Stomach (tissue), 4 donors: Measurements from ENCODE around the gene ARFIP1.

Experiments used
- POLR2A ChIP-seq, 4 donors: fragments of 450-650 bp; IDR thresholded peaks; one replicate each; pipeline ENCODE4 v1.6.1; 2016; ENCODE audit warnings: antibody characterized with exemption in 4 of 4, control low read depth in 2 of 4, mild to moderate bottlenecking in 1 of 4, moderate library complexity in 1 of 4
- TF ChIP-seq, protein P1 (sequence below), 7 experiments: fragments of 450-650 bp in 4 of 7; fragments of 200-600 bp in 3 of 7; sonication (generic) in 3 of 7; IDR thresholded peaks; one replicate each; pipeline ENCODE4 v1.5.1; 2016 to 2019; ENCODE audit warnings: antibody characterized with exemption in 7 of 7, control low read depth in 2 of 7, mild to moderate bottlenecking in 1 of 7

- TF ChIP-seq POLR2A (IDR thresholded peaks at IDR 0.05) = no peak
- TF ChIP-seq, protein P1, sequence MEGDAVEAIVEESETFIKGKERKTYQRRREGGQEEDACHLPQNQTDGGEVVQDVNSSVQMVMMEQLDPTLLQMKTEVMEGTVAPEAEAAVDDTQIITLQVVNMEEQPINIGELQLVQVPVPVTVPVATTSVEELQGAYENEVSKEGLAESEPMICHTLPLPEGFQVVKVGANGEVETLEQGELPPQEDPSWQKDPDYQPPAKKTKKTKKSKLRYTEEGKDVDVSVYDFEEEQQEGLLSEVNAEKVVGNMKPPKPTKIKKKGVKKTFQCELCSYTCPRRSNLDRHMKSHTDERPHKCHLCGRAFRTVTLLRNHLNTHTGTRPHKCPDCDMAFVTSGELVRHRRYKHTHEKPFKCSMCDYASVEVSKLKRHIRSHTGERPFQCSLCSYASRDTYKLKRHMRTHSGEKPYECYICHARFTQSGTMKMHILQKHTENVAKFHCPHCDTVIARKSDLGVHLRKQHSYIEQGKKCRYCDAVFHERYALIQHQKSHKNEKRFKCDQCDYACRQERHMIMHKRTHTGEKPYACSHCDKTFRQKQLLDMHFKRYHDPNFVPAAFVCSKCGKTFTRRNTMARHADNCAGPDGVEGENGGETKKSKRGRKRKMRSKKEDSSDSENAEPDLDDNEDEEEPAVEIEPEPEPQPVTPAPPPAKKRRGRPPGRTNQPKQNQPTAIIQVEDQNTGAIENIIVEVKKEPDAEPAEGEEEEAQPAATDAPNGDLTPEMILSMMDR (IDR thresholded peaks at IDR 0.05) = no peak
These were observed 171.6 kb downstream of the ARFIP1 start for GRCh38 chr4:152951348-152951747.
